HEK293 (cell line): ENCODE data around the gene MAZ.
A peak's percentile ranks its signal among the peaks of the same experiment; 100 is the strongest.

Source experiments
- CTCF ChIA-PET: fragments of 350-600 bp; formaldehyde crosslinking; extraction: SDS; loops from one replicate; lab custom pipeline; 2021; ENCODE audit warnings: antibody characterized with exemption; lab: Yijun Ruan, JAX
- POLR2A ChIA-PET: fragments of 300-600 bp; formaldehyde crosslinking; extraction: SDS; loops from one replicate; lab custom pipeline; 2020; ENCODE audit warnings: antibody characterized with exemption, inconsistent platforms; lab: Yijun Ruan, JAX
- H3K27ac ChIP-seq: fragments of 200-500 bp; sonication (Bioruptor generic); 2 replicates; pipeline ENCODE4 v1.5.1; 2014; ENCODE audit warnings: low read depth, low read length, control low read depth, inconsistent platforms; ENCODE audit errors: extremely low read depth
- H3K36me3 ChIP-seq, 2 experiments: fragments of 200-500 bp in 1 of 2; sonication (Bioruptor generic) in 1 of 2; 1 replicate in 1 of 2; 2 replicates in 1 of 2; pipeline ENCODE4 v1.5.1; 2014 to 2017; ENCODE audit warnings: inconsistent platforms in 2 of 2, low read length in 2 of 2; ENCODE audit not compliant: control insufficient read depth in 2 of 2, insufficient read depth in 1 of 2
- H3K4me1 ChIP-seq: fragments of 200-500 bp; sonication (Bioruptor generic); 2 replicates; pipeline ENCODE4 v1.5.1; 2014; ENCODE audit warnings: mild to moderate bottlenecking, low read length, inconsistent platforms; ENCODE audit not compliant: control insufficient read depth, insufficient read depth
- H3K4me3 ChIP-seq: 2 replicates; pipeline ENCODE4 v1.5.1; 2011; ENCODE audit warnings: low read depth, mild to moderate bottlenecking, control low read depth, low read length, moderate library complexity
- H3K9me3 ChIP-seq: fragments of 200-500 bp; sonication (Bioruptor generic); 2 replicates; pipeline ENCODE4 v1.5.1; 2014; ENCODE audit warnings: low read depth, low read length, inconsistent platforms; ENCODE audit not compliant: control insufficient read depth, insufficient read depth
- YY2 ChIP-seq: fragments of 450-650 bp; formaldehyde crosslinking; IDR thresholded peaks from 2 replicates; pipeline ENCODE4 v1.5.1; 2016; ENCODE audit warnings: missing biosample characterization, missing genetic modification characterization
- ZBTB17 ChIP-seq: fragments of 450-650 bp; formaldehyde crosslinking; IDR thresholded peaks from 2 replicates; pipeline ENCODE4 v1.5.1; 2016; ENCODE audit warnings: missing biosample characterization, missing genetic modification characterization
- ZIC2 ChIP-seq: fragments of 450-650 bp; formaldehyde crosslinking; IDR thresholded peaks from 2 replicates; pipeline ENCODE4 v1.5.1; 2016; ENCODE audit warnings: missing biosample characterization, missing genetic modification characterization
- ZNF10 ChIP-seq: fragments of 450-650 bp; formaldehyde crosslinking; IDR thresholded peaks from 2 replicates; pipeline ENCODE4 v1.5.1; 2017; ENCODE audit warnings: missing biosample characterization, missing genetic modification characterization
- ZNF155 ChIP-seq: fragments of 450-650 bp; formaldehyde crosslinking; IDR thresholded peaks from 2 replicates; pipeline ENCODE4 v1.5.1; 2016; ENCODE audit warnings: missing biosample characterization, missing genetic modification characterization
- ZNF221 ChIP-seq: fragments of 450-650 bp; formaldehyde crosslinking; IDR thresholded peaks from 2 replicates; pipeline ENCODE4 v1.5.1; 2017; ENCODE audit warnings: missing biosample characterization, missing genetic modification characterization, borderline replicate concordance
- ZNF248 ChIP-seq: fragments of 450-650 bp; formaldehyde crosslinking; IDR thresholded peaks from 2 replicates; pipeline ENCODE4 v1.5.1; 2017; ENCODE audit warnings: missing biosample characterization, missing genetic modification characterization
- ZNF324 ChIP-seq: fragments of 450-650 bp; formaldehyde crosslinking; IDR thresholded peaks from 2 replicates; pipeline ENCODE4 v1.5.1; 2016; ENCODE audit warnings: missing biosample characterization, missing genetic modification characterization
- ZNF335 ChIP-seq: fragments of 450-650 bp; formaldehyde crosslinking; conservative IDR thresholded peaks from 2 replicates; pipeline ENCODE4 v1.5.1; 2016; ENCODE audit warnings: missing biosample characterization, missing genetic modification characterization
- ZNF623 ChIP-seq: fragments of 450-650 bp; formaldehyde crosslinking; IDR thresholded peaks from 2 replicates; pipeline ENCODE4 v1.5.1; 2016; ENCODE audit warnings: missing biosample characterization, missing genetic modification characterization
- ZSCAN30 ChIP-seq: fragments of 450-650 bp; IDR thresholded peaks from 2 replicates; pipeline ENCODE4 v1.5.1; 2018; ENCODE audit warnings: missing biosample characterization, mild to moderate bottlenecking, missing genetic modification characterization, moderate library complexity
- TF ChIP-seq, protein P1 (sequence below): fragments of 450-650 bp; formaldehyde crosslinking; conservative IDR thresholded peaks from 2 replicates; pipeline ENCODE4 v1.5.1; 2016; ENCODE audit warnings: low read depth, missing biosample characterization, missing genetic modification characterization
- TF ChIP-seq, protein P2 (sequence below): fragments of 450-650 bp; formaldehyde crosslinking; IDR thresholded peaks from 2 replicates; pipeline ENCODE4 v1.5.1; 2017; ENCODE audit warnings: missing biosample characterization, missing genetic modification characterization

The MAZ gene

DNA sequence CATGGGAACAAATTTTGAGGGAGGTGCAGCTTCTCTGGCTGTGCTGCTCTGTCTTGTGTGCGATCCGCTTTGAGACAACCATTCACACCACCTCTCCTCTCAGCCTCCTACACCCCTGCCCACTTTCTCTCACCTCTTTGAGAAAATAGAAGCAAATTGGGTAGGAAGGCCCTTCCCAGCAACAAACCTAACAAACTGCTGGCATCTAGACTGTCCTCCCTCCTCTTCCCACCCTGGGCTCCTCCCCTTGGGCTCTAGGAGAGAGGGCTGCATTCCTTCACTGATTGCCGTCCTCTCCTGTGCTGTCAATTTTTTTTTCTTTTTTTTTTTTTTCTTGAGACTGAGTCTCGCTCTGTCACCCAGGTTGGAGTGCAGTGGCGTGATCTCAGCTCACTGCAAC, 43.2 kb downstream of the MAZ start (continued):
- TF ChIP-seq, protein P1, sequence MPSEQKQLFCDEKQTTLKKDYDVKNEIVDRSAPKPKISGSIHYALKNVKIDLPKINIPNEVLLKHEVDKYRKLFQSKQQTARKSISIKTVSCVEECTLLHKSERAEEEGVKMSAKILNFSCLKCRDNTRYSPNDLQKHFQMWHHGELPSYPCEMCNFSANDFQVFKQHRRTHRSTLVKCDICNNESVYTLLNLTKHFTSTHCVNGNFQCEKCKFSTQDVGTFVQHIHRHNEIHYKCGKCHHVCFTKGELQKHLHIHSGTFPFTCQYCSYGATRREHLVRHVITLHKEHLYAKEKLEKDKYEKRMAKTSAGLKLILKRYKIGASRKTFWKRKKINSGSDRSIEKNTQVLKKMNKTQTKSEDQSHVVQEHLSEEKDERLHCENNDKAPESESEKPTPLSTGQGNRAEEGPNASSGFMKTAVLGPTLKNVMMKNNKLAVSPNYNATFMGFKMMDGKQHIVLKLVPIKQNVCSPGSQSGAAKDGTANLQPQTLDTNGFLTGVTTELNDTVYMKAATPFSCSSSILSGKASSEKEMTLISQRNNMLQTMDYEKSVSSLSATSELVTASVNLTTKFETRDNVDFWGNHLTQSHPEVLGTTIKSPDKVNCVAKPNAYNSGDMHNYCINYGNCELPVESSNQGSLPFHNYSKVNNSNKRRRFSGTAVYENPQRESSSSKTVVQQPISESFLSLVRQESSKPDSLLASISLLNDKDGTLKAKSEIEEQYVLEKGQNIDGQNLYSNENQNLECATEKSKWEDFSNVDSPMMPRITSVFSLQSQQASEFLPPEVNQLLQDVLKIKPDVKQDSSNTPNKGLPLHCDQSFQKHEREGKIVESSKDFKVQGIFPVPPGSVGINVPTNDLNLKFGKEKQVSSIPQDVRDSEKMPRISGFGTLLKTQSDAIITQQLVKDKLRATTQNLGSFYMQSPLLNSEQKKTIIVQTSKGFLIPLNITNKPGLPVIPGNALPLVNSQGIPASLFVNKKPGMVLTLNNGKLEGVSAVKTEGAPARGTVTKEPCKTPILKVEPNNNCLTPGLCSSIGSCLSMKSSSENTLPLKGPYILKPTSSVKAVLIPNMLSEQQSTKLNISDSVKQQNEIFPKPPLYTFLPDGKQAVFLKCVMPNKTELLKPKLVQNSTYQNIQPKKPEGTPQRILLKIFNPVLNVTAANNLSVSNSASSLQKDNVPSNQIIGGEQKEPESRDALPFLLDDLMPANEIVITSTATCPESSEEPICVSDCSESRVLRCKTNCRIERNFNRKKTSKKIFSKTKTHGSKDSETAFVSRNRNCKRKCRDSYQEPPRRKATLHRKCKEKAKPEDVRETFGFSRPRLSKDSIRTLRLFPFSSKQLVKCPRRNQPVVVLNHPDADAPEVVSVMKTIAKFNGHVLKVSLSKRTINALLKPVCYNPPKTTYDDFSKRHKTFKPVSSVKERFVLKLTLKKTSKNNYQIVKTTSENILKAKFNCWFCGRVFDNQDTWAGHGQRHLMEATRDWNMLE (tag by site-specific recombination), result no peak
- TF ChIP-seq ZBTB17 (0 out of 2 replicates have a peak, but pooled peaks have one; percentile 23), ZNF324 (tag by site-specific recombination) (no peak)

DNA sequence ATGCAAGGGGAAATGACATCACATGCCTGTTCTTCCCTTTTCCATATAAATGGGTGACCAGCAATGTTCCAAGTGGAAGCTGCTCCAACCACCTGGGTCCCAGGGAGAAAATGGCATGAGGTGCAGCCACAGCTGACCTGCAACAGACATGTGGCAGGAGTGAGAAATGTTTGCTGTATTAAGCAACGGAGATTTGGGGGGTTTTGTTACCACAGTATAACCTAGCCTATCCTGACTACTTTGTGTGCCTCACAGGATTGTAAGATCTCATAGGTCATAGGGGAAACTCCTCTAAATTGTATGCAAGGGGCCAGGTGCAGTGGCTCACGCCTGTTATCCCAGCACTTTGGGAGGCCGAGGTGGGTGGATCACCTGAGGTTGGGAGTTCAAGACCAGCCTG, 44.7 kb downstream of the MAZ start:
- ChIA-PET POLR2A (interaction anchor here (0.6 kb wide), 1 partner anchor 858 kb away, joined by 5 read pairs; no protein-coding TSS in a partner anchor), CTCF (interaction anchor here (0.5 to 5.0 kb wide), 4 partner anchors 8 to 95 kb away, joined by 3 to 74 read pairs (median 32); partner anchors contain the start of genes MVP and PAGR1)
- Histone ChIP-seq H3K27ac (no peak overlapping the region), H3K4me1 (no peaks in the 10 kb centered on the region), H3K36me3 (peaks cover 0 to 7% of the 10 kb centered on the region in 2 experiments; a peak in 1 of 3 replicates)
- no peak for TF ChIP-seq ZNF623 (tag by site-specific recombination)
- no peak for TF ChIP-seq ZNF221
- TF ChIP-seq, protein P2, sequence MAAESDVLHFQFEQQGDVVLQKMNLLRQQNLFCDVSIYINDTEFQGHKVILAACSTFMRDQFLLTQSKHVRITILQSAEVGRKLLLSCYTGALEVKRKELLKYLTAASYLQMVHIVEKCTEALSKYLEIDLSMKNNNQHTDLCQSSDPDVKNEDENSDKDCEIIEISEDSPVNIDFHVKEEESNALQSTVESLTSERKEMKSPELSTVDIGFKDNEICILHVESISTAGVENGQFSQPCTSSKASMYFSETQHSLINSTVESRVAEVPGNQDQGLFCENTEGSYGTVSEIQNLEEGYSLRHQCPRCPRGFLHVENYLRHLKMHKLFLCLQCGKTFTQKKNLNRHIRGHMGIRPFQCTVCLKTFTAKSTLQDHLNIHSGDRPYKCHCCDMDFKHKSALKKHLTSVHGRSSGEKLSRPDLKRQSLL, result no peak
- TF ChIP-seq ZIC2 (tag by site-specific recombination), result no peak
- TF ChIP-seq YY2, result no peak
- TF ChIP-seq ZBTB17, result 0 out of 2 replicates have a peak, but pooled peaks have one; percentile 2
- TF ChIP-seq, all 188 proteins: peak for 1
- Histone ChIP-seq H3K4me3 (no peak overlapping the region), H3K9me3 (no peaks in the 10 kb centered on the region)

DNA sequence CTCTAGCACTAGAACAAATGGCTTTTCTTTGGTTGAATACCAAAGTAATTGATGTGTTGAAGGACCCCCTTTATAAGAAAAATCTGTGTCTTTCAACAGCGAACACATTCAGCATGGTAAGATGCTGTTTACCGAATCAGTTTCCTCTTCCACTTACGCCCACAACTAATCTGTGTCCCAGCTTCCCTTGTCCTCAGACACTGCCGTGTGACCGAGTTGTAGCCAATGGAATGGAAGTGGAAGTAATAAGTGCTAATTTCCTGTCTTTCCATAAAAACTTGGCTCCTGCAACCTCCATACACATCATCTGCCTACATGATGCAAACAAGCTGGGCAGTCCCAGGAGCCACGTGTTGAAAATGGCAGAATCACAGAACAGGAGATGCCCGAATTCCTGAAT, 46.3 kb downstream of the MAZ start:
- Histone ChIP-seq H3K27ac (no peak overlapping the region), H3K4me3 (no peak overlapping the region), H3K9me3 (no peaks in the 10 kb centered on the region), H3K36me3 (peaks cover 0 to under 1% of the 10 kb centered on the region in 2 experiments; a peak in 2 of 3 replicates), H3K4me1 (no peaks in the 10 kb centered on the region)
- POLR2A ChIA-PET, result interaction anchor here (2.1 kb wide), 1 partner anchor 37 kb away, joined by 11 read pairs; the partner anchor contains the start of gene PAGR1
- CTCF ChIA-PET, result interaction anchor here (0.6 to 1.5 kb wide), 5 partner anchors 34 to 1068 kb away, joined by 3 to 4 read pairs (median 3); partner anchors contain the start of gene TLCD3B
- TF ChIP-seq ZBTB17 (0 out of 2 replicates have a peak, but pooled peaks have one; percentile 33), ZNF10 (no peak), ZSCAN30 (tag by site-specific recombination) (no peak)

DNA sequence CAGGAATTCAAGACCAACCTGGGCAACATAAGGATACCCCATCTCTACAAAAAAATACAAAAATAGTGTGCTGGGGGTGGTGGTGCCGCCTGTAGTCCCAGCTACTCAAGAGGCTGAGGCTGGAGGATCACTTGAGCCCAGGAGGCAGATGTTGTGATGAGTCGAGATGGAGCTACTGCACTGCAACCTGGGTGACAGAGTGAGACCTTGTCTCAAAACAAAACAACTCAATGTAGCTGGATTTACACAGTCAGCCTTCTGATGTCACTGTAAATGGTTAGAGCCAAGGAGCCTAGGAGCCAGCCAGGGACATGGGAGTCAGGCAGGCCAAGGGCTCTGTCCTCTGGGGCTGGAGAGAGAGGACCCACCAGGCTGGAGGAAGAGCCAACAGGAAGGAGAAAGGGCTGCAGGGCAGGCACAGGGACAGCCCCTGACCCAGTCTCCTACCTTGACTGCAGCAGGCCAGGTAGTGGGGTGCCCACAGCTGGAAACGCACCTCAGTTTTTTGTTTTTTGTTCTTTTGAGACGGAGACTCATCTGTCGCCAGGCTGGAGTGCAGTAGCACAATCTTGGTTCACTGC, 48.3 kb downstream of the MAZ start:
- no peak overlapping the region for H3K4me3 ChIP-seq
- ChIA-PET CTCF (interaction anchor here (0.8 to 1.0 kb wide), 2 partner anchors 17 to 34 kb away, joined by 3 read pairs; partner anchors contain the start of gene MVP), POLR2A (interaction anchor here (0.7 to 2.1 kb wide), 3 partner anchors 38 to 1144 kb away, joined by 3 to 11 read pairs (median 3); partner anchors contain the start of genes PAGR1 and TAOK2)
- peaks cover 0 to 18% of the 10 kb centered on the region in 2 experiments; a peak in 2 of 3 replicates for H3K36me3 ChIP-seq
- no peak overlapping the region for H3K27ac ChIP-seq
- no peaks in the 10 kb centered on the region for H3K9me3 ChIP-seq
- H3K4me1 ChIP-seq, result no peaks in the 10 kb centered on the region
- TF ChIP-seq ZNF335 (tag by site-specific recombination) (0 out of 2 replicates have a peak, but pooled peaks have one; percentile 23), ZNF155 (no peak), ZNF248 (tag by site-specific recombination) (no peak)
